ENCODE results near the gene RAI2.

RAI2 gene

GRCh38 chrX:17861489-17862011 is 452 bp upstream of the RAI2 start:
- DNase-seq (ENCODE audit: extremely low spot score): no peak
- CTCF ChIA-PET: no interaction called here

GRCh38 chrX:17860179-17860780 is 818 bp downstream of the RAI2 start:
- peak; percentile 7 for DNase-seq (ENCODE audit: extremely low spot score)
- TF ChIP-seq CTCF (IDR thresholded peaks at IDR 0.05; ENCODE audit: control extremely low read depth, extremely low read depth, low read depth, missing control alignments): no peak
- POLR2A ChIA-PET: no interaction called here
- CTCF ChIA-PET: no interaction called here

More at GRCh38 chrX:17861489-17862011, 452 bp upstream of the RAI2 start:
- no peak for TF ChIP-seq CTCF (IDR thresholded peaks at IDR 0.05; ENCODE audit: control extremely low read depth, extremely low read depth, low read depth, missing control alignments)
- POLR2A ChIA-PET: no interaction called here

- POLR2A ChIA-PET: no interaction called here
- no peak for TF ChIP-seq CTCF (IDR thresholded peaks at IDR 0.05; ENCODE audit: control extremely low read depth, extremely low read depth, low read depth, missing control alignments)
- no peak for DNase-seq (ENCODE audit: extremely low spot score)
- CTCF ChIA-PET: no interaction called here
Observed at GRCh38 chrX:17859609-17860178, 1.4 kb downstream of the RAI2 start.

GRCh38 chrX:17854531-17854930 is 6.6 kb downstream of the RAI2 start:
- ChIA-PET POLR2A (no interaction called here), CTCF (no interaction called here)
- DNase-seq (ENCODE audit: extremely low spot score): no peak
- no peak for TF ChIP-seq CTCF (IDR thresholded peaks at IDR 0.05; ENCODE audit: control extremely low read depth, extremely low read depth, low read depth, missing control alignments)

GRCh38 chrX:17854069-17854468 is 7.0 kb downstream of the RAI2 start:
- TF ChIP-seq CTCF (IDR thresholded peaks at IDR 0.05; ENCODE audit: control extremely low read depth, extremely low read depth, low read depth, missing control alignments): no peak
- POLR2A ChIA-PET: no interaction called here
- CTCF ChIA-PET: no interaction called here
- no peak for DNase-seq (ENCODE audit: extremely low spot score)

GRCh38 chrX:17851874-17852273 is 9.2 kb downstream of the RAI2 start:
- ChIA-PET CTCF (no interaction called here), POLR2A (no interaction called here)
- DNase-seq (ENCODE audit: extremely low spot score): no peak
- TF ChIP-seq CTCF (IDR thresholded peaks at IDR 0.05; ENCODE audit: control extremely low read depth, extremely low read depth, low read depth, missing control alignments): no peak
